Pancreas (tissue), 10 donors: Measurements from ENCODE around the gene ZNF648. TPM values are rescaled to one million over a fixed set of nuclear protein-coding genes. Genes with fewer than 3 reads are reported as not detected.
"Not testable (repeated sequence)": the region's sequence is repeated elsewhere in the genome, so short reads cannot be mapped to it uniquely, and the experiment has no call there.

Source experiments
- ATAC-seq, 4 donors: fragments of 200-7000 bp; cut with Tn5 transposase; one replicate each; pipeline versions ENCODE4 v1.8.0 to v1.9.1; 2020; ENCODE audit warnings: mild to moderate bottlenecking in 4 of 4, moderate library complexity in 4 of 4
- DNase-seq, 6 donors: peaks; one replicate each; pipeline ENCODE4 v3.0.0-alpha.2; 2020
- FAIRE-seq: peaks from 2 replicates; lab custom pipeline; 2012; peaks lifted over from hg19 to GRCh38; lab: Jason Lieb, UNC
- H3K27ac ChIP-seq, 4 donors: fragments of 200-600 bp; sonication (generic); 1 replicate in 3 of 4; 2 replicates in 1 of 4; pipeline versions ENCODE4 v1.5.0 to v1.8.0; 2020
- H3K27me3 ChIP-seq, 4 donors: fragments of 200-600 bp; one replicate each; pipeline ENCODE4 v1.8.0; 2021
- H3K36me3 ChIP-seq, 3 donors: fragments of 200-600 bp; sonication (generic) in 1 of 3; one replicate each; pipeline versions ENCODE4 v1.5.0 to v1.8.0; 2020 to 2021
- H3K4me1 ChIP-seq, 3 donors: fragments of 200-600 bp; one replicate each; pipeline ENCODE4 v1.8.0; 2021
- H3K4me3 ChIP-seq, 4 donors: fragments of 200-600 bp; sonication (generic) in 2 of 4; one replicate each; pipeline versions ENCODE4 v1.5.0 to v1.8.0; 2020 to 2021
- H3K9me3 ChIP-seq, 4 donors: fragments of 200-600 bp; one replicate each; pipeline ENCODE4 v1.8.0; 2021
- WGBS, 2 donors: extraction: QIAGEN DNeasy Blood & Tissue Kit; methylation state at CpG; one replicate each; pipeline ENCODE4 v1.1.7; 2013; 5-methylcytosine and 5-hydroxymethylcytosine counted together
- intact Hi-C, 3 donors: fragments of 100-400 bp; cut with DNase I; formaldehyde crosslinking; loops; one replicate each; pipeline versions ENCODE4 v1.11.1 to v1.14.2; 2022
- polyA plus RNA-seq, 2 donors: library from polyadenylated mRNA; stranded (reverse); fragments of 200-250 nt; gene quantifications; one replicate each; pipeline ENCODE4 v1.2.3, GENCODE V29; 2013
- total RNA-seq, 6 donors: library from RNA; stranded (reverse); fragmentation: NEBNext Ultra II Directional in 4 of 6; extraction: Animal tissue kit (Norgen Biotek cat#: 25700) in 4 of 6; gene quantifications; one replicate each; pipeline versions ENCODE4 v1.2.1 to v1.2.4, GENCODE V29; 2021 to 2023
- TF ChIP-seq, protein P1 (sequence below), 4 donors: fragments of 200-600 bp; sonication (generic) in 3 of 4; IDR thresholded peaks; one replicate each; pipeline versions ENCODE4 v1.5.0 to v1.8.0; 2021; ENCODE audit warnings: antibody characterized with exemption in 4 of 4
- donor health status: healthy with polysubstance abuse.
- donor health status: DM: no; HTN: no; CAD: no; lungs with moderate emphysema.
- donor health status: DM: no; HTN: no; CAD: no.
- donor health status: control.
- donor health status: control.
- donor health status: Bipolar disorder and iron deficiency.
- donor health status: DM: yes; HTN: yes; CAD: no.
- donor health status: DM: no; HTN: no; CAD: no.
- donor health status: DM: no; HTN: no; CAD: no.
- donor health status: DM: yes; HTN: yes; CAD: no.

The ZNF648 gene
- total and polyA plus RNA-seq, 8 donors = 0.09 to 0.32 (median 0.17) TPM; not detected in 4

DNA sequence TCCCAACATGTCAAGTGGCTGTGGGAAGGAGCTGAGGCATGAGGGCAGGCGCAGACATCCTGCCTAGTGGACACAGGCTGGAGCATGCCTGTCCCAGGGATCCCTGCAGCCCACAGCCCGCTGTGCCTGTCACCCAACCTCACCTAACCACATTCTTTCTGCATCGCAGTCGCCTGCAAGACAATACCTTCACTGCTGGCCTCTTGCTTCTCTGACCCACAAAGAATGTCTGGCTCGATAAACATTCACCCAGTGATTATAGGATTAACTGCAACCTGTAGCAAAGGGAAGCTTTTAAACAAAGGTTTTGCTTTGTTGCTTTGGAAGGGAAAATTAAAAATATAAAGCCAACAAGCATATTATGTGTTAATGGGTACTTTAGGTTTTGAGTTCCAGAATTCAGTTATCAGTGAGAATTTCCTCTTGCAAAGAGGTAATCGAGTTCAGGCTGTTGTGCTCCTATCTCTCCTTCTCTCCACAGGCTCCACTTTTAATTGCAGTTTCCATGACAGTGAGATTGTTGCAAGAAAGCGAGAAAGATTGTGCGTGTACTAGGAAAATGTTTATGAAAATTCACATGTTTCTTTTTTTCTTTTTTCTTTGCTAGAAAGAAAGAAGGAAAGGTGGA lies 40.0 kb upstream of the ZNF648 start:
- TF ChIP-seq, protein P1, sequence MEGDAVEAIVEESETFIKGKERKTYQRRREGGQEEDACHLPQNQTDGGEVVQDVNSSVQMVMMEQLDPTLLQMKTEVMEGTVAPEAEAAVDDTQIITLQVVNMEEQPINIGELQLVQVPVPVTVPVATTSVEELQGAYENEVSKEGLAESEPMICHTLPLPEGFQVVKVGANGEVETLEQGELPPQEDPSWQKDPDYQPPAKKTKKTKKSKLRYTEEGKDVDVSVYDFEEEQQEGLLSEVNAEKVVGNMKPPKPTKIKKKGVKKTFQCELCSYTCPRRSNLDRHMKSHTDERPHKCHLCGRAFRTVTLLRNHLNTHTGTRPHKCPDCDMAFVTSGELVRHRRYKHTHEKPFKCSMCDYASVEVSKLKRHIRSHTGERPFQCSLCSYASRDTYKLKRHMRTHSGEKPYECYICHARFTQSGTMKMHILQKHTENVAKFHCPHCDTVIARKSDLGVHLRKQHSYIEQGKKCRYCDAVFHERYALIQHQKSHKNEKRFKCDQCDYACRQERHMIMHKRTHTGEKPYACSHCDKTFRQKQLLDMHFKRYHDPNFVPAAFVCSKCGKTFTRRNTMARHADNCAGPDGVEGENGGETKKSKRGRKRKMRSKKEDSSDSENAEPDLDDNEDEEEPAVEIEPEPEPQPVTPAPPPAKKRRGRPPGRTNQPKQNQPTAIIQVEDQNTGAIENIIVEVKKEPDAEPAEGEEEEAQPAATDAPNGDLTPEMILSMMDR (IDR thresholded peaks at IDR 0.05) = no peak
- no peaks in the 10 kb centered on the region for H3K4me1 ChIP-seq
- peak; percentile 67 to 96 (median 91) for ATAC-seq
- no peak for FAIRE-seq
- H3K36me3 ChIP-seq = no peaks in the 10 kb centered on the region
- H3K27ac ChIP-seq = peak overlapping the region in 3 of 4 donors; percentile 11 to 35 (median 19)
- no peaks in the 10 kb centered on the region for H3K9me3 ChIP-seq
- WGBS, 2 donors = 53 to 55% methylated on average over 8 of the region's 8 CpGs
- no peak overlapping the region for H3K4me3 ChIP-seq
- no peaks in the 10 kb centered on the region for H3K27me3 ChIP-seq
- intact Hi-C loops = no loop called here
- peak in 3 of 6 donors; percentile 37 to 60 (median 40) for DNase-seq

DNA sequence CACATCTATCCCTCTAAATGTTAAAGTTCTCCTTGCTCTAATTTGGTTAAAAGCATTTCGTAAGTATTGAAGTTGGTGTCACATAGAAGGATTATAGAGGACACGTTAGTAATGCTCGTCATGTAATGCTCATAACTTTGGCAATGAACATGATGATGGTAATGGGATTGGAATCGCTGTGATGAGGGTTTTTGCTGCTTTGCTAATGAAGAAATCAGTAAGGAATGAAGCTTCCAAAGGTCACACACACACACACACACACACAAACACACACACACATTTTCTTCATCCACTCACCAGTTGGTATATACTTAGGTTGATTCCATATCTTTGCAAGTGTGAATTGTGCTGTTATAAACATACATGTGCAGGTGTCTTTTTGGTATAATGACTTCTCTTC lies 36.8 kb upstream of the ZNF648 start:
- FAIRE-seq (no peak), DNase-seq (no peak), ATAC-seq (no peak)
- WGBS, 2 donors = 87 to 92% methylated on average over 4 of the region's 4 CpGs
- intact Hi-C loops = no loop called here
- Histone ChIP-seq H3K27ac (no peak overlapping the region), H3K4me1 (no peaks in the 10 kb centered on the region), H3K36me3 (no peaks in the 10 kb centered on the region), H3K4me3 (no peak overlapping the region), H3K27me3 (no peaks in the 10 kb centered on the region), H3K9me3 (no peaks in the 10 kb centered on the region)
- TF ChIP-seq, protein P1 (IDR thresholded peaks at IDR 0.05) = no peak

DNA sequence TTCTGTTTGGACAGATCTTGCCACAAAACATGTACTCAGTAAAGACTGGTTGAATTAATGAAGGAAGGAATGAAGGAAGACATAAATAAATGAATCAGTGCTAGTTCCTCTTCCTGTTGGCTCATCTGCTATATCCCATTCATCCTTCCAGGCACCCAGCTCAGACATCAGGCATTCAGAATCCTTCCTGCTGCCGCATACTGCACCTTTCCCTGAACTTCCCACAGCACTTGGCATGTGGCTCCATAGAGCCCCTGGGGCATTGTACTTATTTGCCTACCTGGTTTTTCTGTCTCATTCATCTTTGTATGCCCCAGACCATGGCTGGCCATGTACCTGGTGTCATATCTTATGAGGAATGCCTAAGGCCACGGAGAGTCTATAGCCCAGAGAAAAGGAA lies 34.4 kb upstream of the ZNF648 start:
- 73 to 81% methylated on average over 2 of the region's 2 CpGs for WGBS, 2 donors
- no peaks in the 10 kb centered on the region for H3K27me3 ChIP-seq
- DNase-seq (no peak), FAIRE-seq (no peak), ATAC-seq (no peak)
- intact Hi-C loops = no loop called here
- TF ChIP-seq, protein P1 (IDR thresholded peaks at IDR 0.05) = no peak
- H3K36me3 ChIP-seq = no peaks in the 10 kb centered on the region
- H3K27ac ChIP-seq = no peak overlapping the region
- no peaks in the 10 kb centered on the region for H3K9me3 ChIP-seq
- no peaks in the 10 kb centered on the region for H3K4me1 ChIP-seq
- no peak overlapping the region for H3K4me3 ChIP-seq

DNA sequence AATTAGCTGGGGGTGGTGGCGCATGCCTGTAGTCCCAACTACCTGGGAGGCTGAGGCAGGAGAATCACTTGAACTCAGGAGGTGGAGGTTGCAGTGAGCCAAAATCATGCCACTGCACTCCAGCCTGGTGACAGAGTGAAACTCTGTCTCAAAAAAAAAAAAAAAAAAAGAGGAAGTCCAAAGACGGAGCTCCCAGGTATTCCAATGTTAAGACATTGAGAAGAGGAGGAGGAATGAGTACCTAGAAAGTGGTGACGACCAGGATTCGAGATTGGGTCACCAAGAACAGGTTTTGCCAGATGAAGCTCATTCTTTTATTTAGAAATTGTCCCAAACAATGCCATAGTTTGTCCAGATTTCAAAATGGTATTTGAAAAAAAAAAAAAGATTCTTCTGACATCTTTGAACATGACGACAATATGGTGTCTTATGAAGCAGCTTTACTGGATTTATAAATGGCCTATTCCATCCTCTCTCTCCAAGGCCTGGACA lies 33.0 kb upstream of the ZNF648 start:
- H3K27me3 ChIP-seq, H3K27ac ChIP-seq, H3K36me3 ChIP-seq, FAIRE-seq, H3K4me3 ChIP-seq, ATAC-seq, intact Hi-C loops, H3K4me1 ChIP-seq, H3K9me3 ChIP-seq, DNase-seq: not testable (repeated sequence)
- WGBS, 2 donors = 88 to 92% methylated on average over 5 of the region's 5 CpGs

DNA sequence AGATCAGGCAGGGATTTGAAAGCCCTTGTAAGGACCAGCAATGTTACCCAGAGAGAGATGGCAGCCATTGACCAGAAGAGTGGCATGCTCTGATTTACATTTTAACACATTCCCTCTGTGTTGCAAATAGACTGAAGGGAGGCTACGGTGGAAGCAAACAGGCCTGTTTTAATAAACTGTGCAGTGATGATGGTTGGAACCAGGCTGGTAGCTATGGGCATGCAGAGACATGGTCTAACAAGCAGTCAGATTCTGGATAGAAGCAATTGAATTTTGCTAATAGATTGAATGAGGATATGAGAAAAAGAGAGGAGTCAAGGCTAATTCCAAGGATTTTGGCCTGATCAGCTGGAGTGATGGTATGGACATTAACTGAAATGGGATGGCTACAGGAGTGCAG lies 32.3 kb upstream of the ZNF648 start:
- H3K4me3 ChIP-seq = no peak overlapping the region
- H3K36me3 ChIP-seq = no peaks in the 10 kb centered on the region
- H3K27me3 ChIP-seq = no peaks in the 10 kb centered on the region
- H3K9me3 ChIP-seq = no peaks in the 10 kb centered on the region
- H3K27ac ChIP-seq = no peak overlapping the region
- intact Hi-C loops = no loop called here
- no peaks in the 10 kb centered on the region for H3K4me1 ChIP-seq
- ATAC-seq (no peak), FAIRE-seq (no peak), DNase-seq (no peak)
- TF ChIP-seq, protein P1 (IDR thresholded peaks at IDR 0.05) = no peak
- WGBS, 2 donors = 91 to 100% methylated on average over 1 of the region's 1 CpG
